DOHH2 (cell line): ENCODE measurements around the gene DHX16.

Experiments
- CTCF ChIP-seq: fragments of 200-600 bp; sonication (generic); IDR thresholded peaks from one replicate; pipeline ENCODE4 v1.5.1; 2014; ENCODE audit warnings: antibody characterized with exemption, mild to moderate bottlenecking, low read depth, low read length; ENCODE audit not compliant: poor library complexity, severe bottlenecking
- EZH2phosphoT487 ChIP-seq: fragments of 200-600 bp; sonication (generic); IDR thresholded peaks from 2 replicates; pipeline ENCODE4 v1.6.1; 2017; ENCODE audit warnings: borderline replicate concordance, mild to moderate bottlenecking, antibody characterized with exemption, low read length, moderate library complexity, mixed read lengths

GRCh38 chr6:30691208-30691847 is 18.5 kb upstream of the DHX16 start:
- no peak for TF ChIP-seq CTCF
- TF ChIP-seq EZH2phosphoT487 = no peak
